HG02870 (cell line): ENCODE measurements around the gene KRT33A.

Experiments
- ATAC-seq: cut with Tn5 transposase; IDR thresholded peaks from one replicate; pipeline ENCODE4 v1.9.1; 2021; ENCODE audit warnings: mild to moderate bottlenecking, moderate library complexity; ENCODE audit not compliant: unreplicated experiment

The KRT33A gene

DNA sequence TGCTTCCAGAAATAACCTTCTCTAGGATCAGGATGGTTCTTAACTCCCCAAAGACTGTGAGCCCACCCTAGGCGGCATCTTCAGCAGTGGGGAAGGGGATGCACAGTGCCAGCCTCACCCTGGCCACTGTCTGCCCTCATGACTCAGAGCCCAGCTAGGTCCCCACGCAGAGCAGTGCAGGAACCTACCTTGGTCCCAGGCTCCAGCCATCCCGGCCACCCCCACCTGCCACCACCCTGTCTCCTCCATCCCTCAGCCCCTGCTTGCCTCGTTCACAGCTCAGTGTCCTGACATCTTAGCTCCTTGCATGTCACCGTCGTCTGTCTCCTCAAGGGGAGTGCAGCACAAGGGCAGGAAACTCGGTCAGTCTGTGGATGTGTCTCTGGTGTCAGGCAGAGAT lies 19.0 kb downstream of the KRT33A start:
- no peak for ATAC-seq

DNA sequence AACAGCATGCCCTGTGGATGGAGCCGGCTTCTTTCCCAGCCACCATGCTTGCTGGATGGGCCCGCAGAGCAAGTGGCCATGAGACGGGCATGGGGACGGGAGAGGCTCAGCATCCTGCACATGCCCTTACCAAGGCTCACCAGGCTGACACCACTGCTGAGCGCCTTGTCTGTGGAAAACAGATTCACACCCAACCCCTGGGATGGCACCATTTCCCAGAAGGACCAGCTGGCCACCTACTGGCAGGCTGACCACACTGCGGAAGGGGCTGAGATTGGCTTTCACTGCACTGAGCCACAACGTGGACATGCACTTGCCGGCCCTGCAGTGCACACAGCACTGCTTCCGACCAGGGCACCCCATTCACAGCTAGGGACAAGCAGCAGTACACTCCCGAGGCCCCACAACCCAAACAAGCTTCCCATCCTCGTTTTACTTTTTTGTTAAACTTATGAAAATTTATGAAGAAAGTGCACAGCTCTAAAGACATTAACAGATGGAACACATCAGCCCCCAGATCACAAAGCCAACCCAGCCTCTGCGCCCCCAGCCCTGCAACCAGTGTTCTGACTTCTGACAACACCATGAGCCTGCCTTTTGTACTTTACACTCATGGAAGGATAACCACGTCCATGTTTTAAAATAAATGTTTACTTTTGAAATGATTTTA lies 21.2 kb downstream of the KRT33A start:
- ATAC-seq, result no peak

DNA sequence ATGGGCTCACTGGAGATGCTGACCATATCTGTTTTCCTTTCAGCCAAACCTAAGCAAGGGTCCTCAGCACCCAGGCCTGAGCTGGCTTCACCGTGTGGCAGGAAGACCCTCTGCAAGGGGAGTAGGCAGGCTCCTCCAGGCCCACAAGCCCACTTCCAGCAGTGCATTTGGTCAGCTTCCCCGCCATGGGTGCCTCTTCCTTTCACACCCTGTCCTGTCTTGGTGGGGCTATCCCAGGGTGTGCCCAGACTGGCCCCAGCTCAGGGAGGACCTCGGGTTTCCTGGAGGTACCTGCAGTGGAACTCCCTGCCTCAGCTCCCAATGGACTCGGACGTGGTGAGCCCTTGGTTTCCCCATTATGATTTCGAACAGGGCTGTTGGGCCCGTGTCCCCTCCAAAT lies 22.4 kb downstream of the KRT33A start:
- ATAC-seq, result no peak

GRCh38 chr17:41327411-41328120 lies 23.1 kb downstream of the KRT33A start:
- ATAC-seq, result no peak

DNA sequence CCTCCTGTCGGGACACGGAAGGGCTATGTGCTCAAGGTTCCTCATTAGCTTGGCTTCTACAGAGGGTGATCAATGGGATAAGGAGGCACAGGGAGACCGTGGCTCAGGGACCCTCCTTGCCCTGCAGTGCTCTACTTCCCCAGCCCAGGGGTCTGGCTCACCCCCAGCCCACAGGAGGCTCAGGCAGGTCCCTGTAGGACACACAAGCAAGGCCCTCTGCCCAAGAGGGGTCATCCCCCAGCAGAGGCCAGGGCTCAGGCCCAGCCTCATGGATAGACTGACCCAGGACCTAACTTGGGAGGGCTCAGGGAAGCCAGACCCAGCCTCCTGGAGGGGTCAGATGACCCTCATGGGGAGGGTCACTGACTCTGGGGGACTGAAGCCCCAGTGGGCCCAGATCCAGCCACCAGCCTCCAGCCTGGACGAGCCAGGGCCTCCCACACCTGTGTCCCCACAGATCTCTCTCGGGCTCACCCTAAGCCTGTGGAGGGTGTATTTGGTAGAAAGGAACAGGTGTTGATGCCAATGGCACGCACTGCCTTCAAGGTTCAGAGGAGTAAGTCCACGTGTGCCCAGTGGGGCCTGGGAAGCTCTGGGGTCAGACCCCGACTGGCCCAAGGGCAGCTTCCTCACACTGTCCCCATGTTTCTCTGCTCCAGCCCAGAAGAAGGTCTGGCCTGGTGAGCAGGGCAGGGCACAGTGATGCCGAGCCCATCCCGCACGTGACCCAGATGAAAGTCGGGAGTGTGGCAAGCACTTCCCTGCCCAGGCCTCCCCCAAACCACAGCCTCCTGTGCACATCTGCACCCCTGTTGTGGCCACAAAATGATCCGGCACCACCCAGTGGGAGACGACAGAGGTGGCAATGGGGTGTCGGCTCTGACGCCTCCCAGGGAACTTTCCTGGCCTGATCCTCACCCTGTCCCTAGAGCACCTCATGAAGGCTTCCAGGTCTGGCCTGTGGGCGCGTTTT lies 24.2 kb downstream of the KRT33A start:
- no peak for ATAC-seq

GRCh38 chr17:41325611-41326010 lies 25.0 kb downstream of the KRT33A start:
- no peak for ATAC-seq

DNA sequence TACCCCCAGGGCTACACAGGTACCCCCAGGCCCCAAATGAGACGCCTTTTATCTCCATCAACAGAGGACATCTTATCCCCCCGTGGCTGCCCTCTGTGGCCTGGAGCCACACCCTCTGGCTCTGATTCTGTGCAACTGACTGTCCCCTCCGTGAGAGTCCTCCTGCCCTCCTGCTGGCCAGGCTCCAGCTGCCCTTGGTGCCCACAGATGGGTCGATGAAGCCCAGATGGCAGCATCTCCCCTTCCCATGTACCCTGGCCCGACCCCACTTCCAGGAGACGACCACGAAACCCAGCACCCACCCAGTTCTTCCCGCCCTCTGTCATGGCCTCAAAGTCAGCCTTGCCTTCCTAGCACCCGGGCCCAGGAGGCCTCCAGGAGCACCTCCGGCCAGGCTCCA lies 25.5 kb downstream of the KRT33A start:
- ATAC-seq, result no peak

DNA sequence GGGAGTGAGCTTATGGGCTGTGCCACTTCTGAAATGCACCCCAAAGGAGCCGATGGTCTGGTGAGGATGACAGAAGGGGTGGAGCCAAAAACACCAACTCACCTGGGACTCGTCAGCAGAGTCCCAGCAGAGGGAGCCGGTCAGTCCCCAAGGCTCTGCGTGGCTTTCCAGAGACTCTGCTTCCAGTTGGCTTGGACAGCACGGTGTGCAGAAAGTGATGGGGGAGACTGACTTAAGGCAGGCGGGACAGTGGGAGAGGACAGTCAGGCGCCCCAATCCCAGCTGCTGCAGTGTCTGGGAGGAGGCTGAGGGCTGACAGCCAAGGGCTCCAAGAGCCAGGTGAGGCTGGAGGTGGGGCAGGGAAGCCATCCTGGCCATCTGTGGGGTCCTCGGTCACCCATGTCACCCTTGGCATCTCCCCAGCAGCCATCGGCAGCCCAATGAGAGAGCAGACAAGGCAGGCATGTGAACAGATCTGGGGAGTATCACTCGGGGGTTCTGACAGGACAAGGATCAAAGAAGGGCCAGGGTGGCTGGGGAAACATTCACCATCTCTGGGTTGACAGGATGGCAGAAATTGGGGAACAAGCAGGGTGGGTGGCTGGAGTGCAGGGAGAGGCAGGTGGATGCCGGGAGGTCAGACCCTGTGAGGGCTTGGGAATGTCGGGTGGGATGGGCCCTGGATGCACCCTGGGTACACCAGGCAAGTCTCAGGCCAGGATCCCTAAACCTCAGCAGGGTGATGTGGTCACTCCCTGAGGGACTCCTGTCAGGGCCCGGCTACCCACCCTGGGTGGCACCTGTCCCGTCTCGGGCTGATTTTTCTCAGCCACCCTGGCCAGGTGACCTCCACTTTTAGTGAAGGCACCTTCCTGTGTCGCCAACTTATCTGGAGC lies 26.2 kb downstream of the KRT33A start:
- no peak for ATAC-seq

GRCh38 chr17:41322903-41323895 lies 27.4 kb downstream of the KRT33A start:
- no peak for ATAC-seq

GRCh38 chr17:41322094-41322902 lies 28.3 kb downstream of the KRT33A start:
- ATAC-seq, result no peak

- no peak for ATAC-seq
Observed at GRCh38 chr17:41318231-41318630, 32.4 kb downstream of the KRT33A start.

DNA sequence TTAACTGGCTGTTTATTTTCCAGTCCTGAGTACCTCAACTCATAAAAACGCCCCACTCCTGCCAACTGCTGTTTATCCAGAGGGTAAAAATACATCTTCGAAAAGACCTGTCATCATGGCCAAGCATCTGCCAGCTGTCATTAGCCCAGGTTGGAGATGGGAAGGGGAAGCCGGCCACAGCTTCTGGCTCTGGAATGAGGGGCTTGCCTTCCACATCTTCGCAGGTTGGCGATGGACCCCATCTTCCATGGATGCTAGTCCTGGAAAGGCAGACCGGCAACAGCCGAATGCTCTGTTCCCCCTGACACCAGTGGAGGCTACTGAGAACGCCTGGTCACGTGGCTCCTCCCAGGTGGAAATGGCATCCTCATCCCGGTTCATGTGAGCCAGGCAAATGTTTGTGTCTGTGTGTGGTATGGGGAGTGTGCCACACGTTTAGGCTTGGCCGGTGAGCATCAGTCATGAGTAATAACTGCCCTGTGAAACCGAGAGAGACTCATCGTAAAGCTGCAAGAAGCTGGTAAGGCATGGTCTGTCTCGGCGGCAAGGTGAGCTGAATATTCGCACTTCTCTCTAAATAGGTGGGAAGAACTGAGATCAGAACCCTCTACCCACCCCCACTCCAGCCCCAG lies 34.7 kb downstream of the KRT33A start:
- no peak for ATAC-seq

DNA sequence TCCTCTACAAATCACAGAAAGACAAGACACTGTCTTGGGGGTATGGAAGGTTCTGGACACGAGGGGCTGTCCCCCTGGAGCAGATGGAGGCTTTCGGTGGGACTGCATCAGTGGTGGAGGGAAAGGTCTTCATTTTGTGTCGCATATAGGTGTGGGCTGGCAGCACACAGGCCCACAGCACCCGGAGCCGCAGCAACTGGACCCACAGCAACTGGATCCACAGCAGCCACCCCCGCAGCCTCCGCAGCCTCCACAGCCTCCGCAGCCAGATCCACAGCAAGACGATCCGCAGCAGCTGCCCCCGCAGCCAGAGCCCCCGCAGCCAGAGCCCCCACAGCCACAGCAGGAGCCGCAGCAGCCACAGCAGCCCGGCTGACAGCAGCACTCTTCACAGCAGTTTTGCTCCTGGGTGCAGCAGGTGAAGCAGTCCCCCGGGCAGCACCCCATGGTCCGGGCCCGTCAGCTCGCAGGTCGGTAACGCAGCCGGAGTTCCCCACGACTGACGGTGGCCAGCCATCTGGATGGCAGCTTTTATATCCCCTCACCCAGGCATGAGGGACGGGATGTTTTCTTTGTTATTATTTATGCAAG lies 35.3 kb downstream of the KRT33A start, which contains the start of gene KRTAP17-1:
Gene KRTAP17-1, minus strand, starts transcription at position 507 of the 591 bp plus-strand sequence. Its CDS starts 60 bp downstream, at position 447.
- no peak for ATAC-seq

DNA sequence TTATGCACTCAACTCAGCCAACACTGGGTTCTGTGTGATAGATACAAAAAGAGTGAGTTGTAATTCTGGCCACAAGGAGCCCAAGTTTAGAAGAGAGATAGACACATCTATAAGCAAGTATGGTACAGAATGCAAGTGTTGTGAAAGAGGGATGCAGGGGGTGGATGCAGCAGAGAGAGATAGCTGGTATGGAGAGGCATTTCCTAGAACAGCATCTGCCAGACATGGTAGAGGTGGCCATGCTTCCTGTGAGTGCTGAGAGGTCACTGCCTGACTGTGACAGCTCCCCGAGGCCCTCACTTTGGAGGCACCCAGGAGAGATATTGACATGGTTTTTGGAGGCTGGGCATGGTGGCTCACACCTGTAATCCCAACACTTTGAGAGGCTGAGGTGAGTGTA lies 39.5 kb downstream of the KRT33A start:
- no peak for ATAC-seq

GRCh38 chr17:41308918-41309359 lies 41.7 kb downstream of the KRT33A start, which contains the start of gene KRTAP16-1:
KRTAP16-1 (minus strand) TSS chr17:41309309; CDS start chr17:41309253, 56 bp downstream.
- ATAC-seq, result no peak

GRCh38 chr17:41308251-41308917 lies 42.2 kb downstream of the KRT33A start:
- no peak for ATAC-seq

DNA sequence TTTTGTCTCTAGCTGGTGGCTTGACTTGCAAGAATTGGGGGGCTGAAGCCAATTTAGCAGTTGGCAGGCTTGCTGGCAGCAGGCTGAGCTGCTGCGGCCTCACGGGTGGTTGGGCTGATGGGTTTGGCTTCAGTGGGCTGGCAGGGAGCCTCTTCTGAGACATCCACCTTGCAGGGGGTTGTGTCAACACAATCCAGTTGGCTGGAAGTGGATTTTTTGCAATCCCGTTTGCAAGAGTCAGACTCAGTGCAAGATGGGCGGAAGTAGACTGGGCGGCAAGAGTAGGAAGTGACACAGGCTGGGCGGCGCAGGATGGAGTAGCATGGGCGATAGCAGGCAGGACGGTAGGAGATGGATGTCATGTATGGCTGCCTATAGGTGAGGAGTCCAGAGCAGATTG lies 43.0 kb downstream of the KRT33A start:
- ATAC-seq, result no peak
